ENCODE measurements around the gene BAG3. TPM values are rescaled to one million over a fixed set of nuclear protein-coding genes. Genes with fewer than 3 reads are reported as not detected.

The BAG3 gene
- total RNA-seq, 1 donor, result 19.2 TPM

DNA sequence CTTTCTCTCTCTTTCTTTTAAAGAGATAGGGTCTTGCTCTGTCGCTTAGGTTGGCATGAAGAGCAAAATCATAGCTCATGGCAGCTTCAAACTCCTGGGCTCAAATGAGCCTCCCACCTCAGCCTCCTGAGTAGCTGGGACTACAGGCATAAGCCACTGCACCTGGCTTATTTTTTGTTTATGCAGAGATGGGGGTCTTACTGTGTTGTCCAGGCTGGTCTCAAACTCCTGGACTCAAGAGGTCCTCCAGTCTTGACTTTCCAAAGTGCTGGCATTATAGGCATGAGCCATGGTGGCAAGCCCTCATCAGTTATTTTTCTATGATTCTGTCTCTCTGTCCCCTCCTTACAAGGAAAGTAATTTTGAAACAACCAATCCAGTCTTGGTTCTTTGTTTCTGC, 1.1 kb upstream of the BAG3 start:
- DNase-seq (ENCODE audit: low read depth), result no peak
- H3K4me3 ChIP-seq (ENCODE audit: low read depth, low read length), result no peak overlapping the region
- TF ChIP-seq, protein P1, sequence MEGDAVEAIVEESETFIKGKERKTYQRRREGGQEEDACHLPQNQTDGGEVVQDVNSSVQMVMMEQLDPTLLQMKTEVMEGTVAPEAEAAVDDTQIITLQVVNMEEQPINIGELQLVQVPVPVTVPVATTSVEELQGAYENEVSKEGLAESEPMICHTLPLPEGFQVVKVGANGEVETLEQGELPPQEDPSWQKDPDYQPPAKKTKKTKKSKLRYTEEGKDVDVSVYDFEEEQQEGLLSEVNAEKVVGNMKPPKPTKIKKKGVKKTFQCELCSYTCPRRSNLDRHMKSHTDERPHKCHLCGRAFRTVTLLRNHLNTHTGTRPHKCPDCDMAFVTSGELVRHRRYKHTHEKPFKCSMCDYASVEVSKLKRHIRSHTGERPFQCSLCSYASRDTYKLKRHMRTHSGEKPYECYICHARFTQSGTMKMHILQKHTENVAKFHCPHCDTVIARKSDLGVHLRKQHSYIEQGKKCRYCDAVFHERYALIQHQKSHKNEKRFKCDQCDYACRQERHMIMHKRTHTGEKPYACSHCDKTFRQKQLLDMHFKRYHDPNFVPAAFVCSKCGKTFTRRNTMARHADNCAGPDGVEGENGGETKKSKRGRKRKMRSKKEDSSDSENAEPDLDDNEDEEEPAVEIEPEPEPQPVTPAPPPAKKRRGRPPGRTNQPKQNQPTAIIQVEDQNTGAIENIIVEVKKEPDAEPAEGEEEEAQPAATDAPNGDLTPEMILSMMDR (IDR thresholded peaks at IDR 0.05; ENCODE audit: insufficient read depth, low read length), result no peak

DNA sequence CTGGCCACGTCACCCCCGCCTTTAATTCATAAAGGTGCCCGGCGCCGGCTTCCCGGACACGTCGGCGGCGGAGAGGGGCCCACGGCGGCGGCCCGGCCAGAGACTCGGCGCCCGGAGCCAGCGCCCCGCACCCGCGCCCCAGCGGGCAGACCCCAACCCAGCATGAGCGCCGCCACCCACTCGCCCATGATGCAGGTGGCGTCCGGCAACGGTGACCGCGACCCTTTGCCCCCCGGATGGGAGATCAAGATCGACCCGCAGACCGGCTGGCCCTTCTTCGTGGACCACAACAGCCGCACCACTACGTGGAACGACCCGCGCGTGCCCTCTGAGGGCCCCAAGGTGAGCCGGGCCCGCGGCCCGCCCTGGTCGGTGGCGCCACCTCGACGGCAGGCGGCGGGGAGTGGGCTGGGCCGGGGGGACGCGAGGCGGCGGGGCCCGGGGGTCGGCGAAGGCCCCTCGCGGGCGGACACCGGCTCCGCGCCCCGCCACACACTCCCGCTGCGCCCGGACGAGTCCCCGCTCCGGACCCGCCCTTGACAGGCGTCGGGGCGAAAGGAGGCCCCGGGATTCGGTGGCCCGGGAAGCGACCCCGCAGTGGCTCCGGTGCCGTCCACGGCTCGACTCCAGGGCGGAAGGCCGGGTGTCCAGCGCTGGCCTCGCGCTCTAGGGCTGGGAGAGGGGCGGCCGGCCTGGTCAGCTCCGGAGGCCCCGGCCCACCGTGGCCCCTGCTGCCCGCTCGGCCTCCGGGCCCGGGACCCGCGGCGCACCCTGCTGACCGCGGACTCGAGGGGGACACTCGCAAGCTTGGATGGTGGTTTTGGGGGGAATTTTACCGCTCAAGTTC, 557 bp downstream of the BAG3 start:
- peak overlapping the region; percentile 91 for H3K4me3 ChIP-seq (ENCODE audit: low read depth, low read length)
- TF ChIP-seq, protein P1 (IDR thresholded peaks at IDR 0.05; ENCODE audit: insufficient read depth, low read length), result no peak
- DNase-seq (ENCODE audit: low read depth), result no peak

DNA sequence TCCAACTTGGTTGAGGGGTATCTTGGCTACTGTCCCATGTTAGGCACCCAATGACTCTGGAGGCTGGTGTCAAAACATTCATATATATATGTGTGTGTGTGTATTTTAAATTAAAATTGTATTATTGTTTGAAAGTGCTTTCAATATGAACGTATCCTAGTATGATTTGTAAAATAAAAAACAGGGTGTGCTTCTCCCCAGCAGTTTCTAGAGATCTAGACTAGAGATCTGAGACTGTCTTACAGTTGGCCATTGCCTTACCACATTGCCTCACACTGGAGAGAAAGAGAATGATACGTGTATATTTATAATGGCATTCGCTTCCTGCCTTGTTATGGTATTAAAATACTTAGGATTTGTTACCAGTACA, 1.2 kb downstream of the BAG3 start:
- H3K4me3 ChIP-seq (ENCODE audit: low read depth, low read length), result peak overlapping the region; percentile 91
- TF ChIP-seq, protein P1 (IDR thresholded peaks at IDR 0.05; ENCODE audit: insufficient read depth, low read length), result peak; percentile 37
- DNase-seq (ENCODE audit: low read depth), result peak; percentile 74

DNA sequence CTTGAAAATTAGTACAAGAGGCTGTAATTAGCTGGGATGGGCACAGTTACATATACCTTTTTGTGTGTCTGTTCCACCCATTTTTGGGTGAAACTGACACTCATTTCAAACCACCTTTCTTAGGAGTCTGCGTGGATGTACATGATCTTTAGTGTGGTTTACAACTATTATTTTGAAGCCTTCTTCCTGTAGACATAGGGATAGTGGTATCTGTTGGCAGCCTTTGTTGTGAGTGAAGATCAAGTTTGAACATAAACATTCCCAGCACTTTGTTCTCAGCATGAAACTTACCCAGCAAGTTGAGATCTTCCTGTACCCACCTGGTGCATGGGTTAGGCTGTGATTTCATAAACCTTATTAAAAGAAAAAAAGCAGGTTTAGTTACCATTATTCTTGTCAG, 2.0 kb downstream of the BAG3 start:
- TF ChIP-seq, protein P1 (IDR thresholded peaks at IDR 0.05; ENCODE audit: insufficient read depth, low read length), result no peak
- no peak for DNase-seq (ENCODE audit: low read depth)
- peak overlapping the region; percentile 91 for H3K4me3 ChIP-seq (ENCODE audit: low read depth, low read length)

DNA sequence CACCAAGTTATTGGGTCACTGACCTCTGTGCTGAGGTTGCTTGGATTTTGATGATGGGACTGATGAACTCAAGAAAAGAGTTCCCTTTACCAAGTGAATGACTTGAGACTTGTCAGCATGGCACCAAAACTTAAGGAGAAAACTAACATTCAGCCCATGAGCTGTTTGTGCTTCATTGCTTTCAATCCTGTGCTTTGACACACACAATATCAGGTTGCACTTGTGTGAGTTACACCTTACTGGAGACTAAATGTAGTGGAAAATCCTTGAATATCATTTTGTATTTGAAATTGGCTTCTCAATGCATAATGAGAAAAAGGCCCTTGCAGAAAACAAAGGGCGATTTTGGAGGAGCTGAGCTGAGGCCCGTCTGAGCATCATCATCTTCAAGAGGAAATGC, 2.7 kb downstream of the BAG3 start:
- peak overlapping the region; percentile 91 for H3K4me3 ChIP-seq (ENCODE audit: low read depth, low read length)

DNA sequence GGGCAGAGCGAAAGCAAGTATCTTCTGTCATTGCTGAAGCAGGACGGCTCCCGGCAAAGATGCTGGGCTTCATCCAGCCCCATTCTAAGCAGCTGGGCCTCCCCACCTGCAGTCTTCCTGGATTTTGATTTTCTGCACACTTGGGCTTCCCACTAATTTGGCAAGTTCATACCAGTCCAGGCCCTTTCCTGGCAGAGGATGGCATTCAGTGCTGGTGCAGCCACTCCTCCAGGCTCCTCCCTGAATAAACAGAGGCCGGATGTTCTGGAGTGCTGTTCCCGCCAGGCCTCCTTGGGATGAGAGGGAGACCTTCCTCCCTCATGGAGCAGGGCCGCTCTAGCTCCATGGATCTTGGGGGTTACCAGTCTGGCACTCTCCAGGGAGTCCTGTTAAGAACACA, 3.4 kb downstream of the BAG3 start:
- TF ChIP-seq, protein P1 (IDR thresholded peaks at IDR 0.05; ENCODE audit: insufficient read depth, low read length), result no peak
- DNase-seq (ENCODE audit: low read depth), result peak; percentile 35
- H3K4me3 ChIP-seq (ENCODE audit: low read depth, low read length), result peak overlapping the region; percentile 91

More for the DNA sequence above, 2.7 kb downstream of the BAG3 start:
- DNase-seq (ENCODE audit: low read depth), result no peak
- TF ChIP-seq, protein P1 (IDR thresholded peaks at IDR 0.05; ENCODE audit: insufficient read depth, low read length), result no peak

Measured in fibroblast of the aortic adventitia (primary cell).